A549 (cell line): ENCODE data around the gene MIX23. TPM values are rescaled to one million over a fixed set of nuclear protein-coding genes. Genes with fewer than 3 reads are reported as not detected.

Experiments used
- ATAC-seq, 2 experiments: fragments of 200-7000 bp in 1 of 2; fragments of >200 bp in 1 of 2; cut with Nextera tagmentation in 1 of 2; cut with Tn5 transposase in 1 of 2; 3 replicates each; pipeline versions ENCODE4 v1.8.0 to v1.9.1; 2018 to 2020; ENCODE audit warnings: mild to moderate bottlenecking in 1 of 2, moderate library complexity in 1 of 2
- CTCF ChIA-PET: fragments of 300-600 bp; sonication (Branson Sonifier 250); formaldehyde crosslinking; extraction: SDS; loops from one replicate; lab custom pipeline; 2021; ENCODE audit warnings: antibody characterized with exemption, inconsistent platforms; lab: Yijun Ruan, JAX
- POLR2A ChIA-PET: fragments of 350-600 bp; formaldehyde crosslinking; extraction: SDS; loops from one replicate; lab custom pipeline; 2021; ENCODE audit warnings: antibody characterized with exemption, inconsistent platforms; lab: Yijun Ruan, JAX
- DNase-seq, 2 experiments: peaks; one replicate each; pipeline versions ENCODE4 v3.0.0 to v3.0.0-alpha.2; 2011 to 2016; ENCODE audit warnings: low read depth in 1 of 2, low spot score in 1 of 2
- FAIRE-seq: peaks from 2 replicates; lab custom pipeline; 2011; peaks lifted over from hg19 to GRCh38; lab: Jason Lieb, UNC
- H3K27ac ChIP-seq, 2 experiments: fragments of >200 bp; sonication (Bioruptor Twin); formaldehyde crosslinking; 3 replicates each; pipeline ENCODE4 v1.5.1; 2016 to 2017
- H3K4me1 ChIP-seq: fragments of >200 bp; sonication (Bioruptor Twin); formaldehyde crosslinking; 3 replicates; pipeline ENCODE4 v1.6.1; 2016
- H3K4me2 ChIP-seq: fragments of >200 bp; sonication (Bioruptor Twin); formaldehyde crosslinking; 3 replicates; pipeline ENCODE4 v1.6.1; 2016
- H3K4me3 ChIP-seq: fragments of >200 bp; sonication (Bioruptor Twin); formaldehyde crosslinking; 3 replicates; pipeline ENCODE4 v1.5.1; 2016
- H3K9me3 ChIP-seq: fragments of >200 bp; sonication (Bioruptor Twin); formaldehyde crosslinking; 3 replicates; pipeline ENCODE4 v1.6.1; 2016
- CEBPB ChIP-seq, 2 experiments: fragments of >200 bp in 1 of 2; sonication (Bioruptor Twin) in 1 of 2; formaldehyde crosslinking in 1 of 2; IDR thresholded peaks; 2 replicates each; pipeline ENCODE4 v1.6.1; 2012 to 2016
- CTCF ChIP-seq: fragments of >200 bp; sonication (Bioruptor Twin); formaldehyde crosslinking; IDR thresholded peaks from 3 replicates; pipeline ENCODE4 v1.5.1; 2016
- EHF ChIP-seq: fragments of 250-450 bp; sonication (Bioruptor Pico); IDR thresholded peaks from 2 replicates; pipeline ENCODE4 v1.5.0; 2020; ENCODE audit warnings: mild to moderate bottlenecking
- FOSL2 ChIP-seq, 2 experiments: fragments of 450-650 bp in 1 of 2; fragments of >200 bp in 1 of 2; sonication (Bioruptor Twin) in 1 of 2; formaldehyde crosslinking; IDR thresholded peaks; 2 replicates each; pipeline versions ENCODE4 v1.5.0 to v1.6.1; 2016 to 2020; ENCODE audit warnings: mild to moderate bottlenecking in 1 of 2, moderate library complexity in 1 of 2
- FOXS1 ChIP-seq: fragments of 250-450 bp; sonication (Bioruptor Pico); IDR thresholded peaks from 2 replicates; pipeline ENCODE4 v1.5.0; 2020; ENCODE audit warnings: mild to moderate bottlenecking, moderate library complexity
- GATA3 ChIP-seq: IDR thresholded peaks from 2 replicates; pipeline ENCODE4 v1.6.1; 2012; ENCODE audit warnings: borderline replicate concordance
- HOXA7 ChIP-seq: fragments of 250-450 bp; sonication (Bioruptor Pico); IDR thresholded peaks from 2 replicates; pipeline ENCODE4 v1.5.0; 2020; ENCODE audit warnings: mild to moderate bottlenecking, moderate library complexity
- HOXB5 ChIP-seq: fragments of 250-450 bp; sonication (Bioruptor Pico); IDR thresholded peaks from 2 replicates; pipeline ENCODE4 v1.5.0; 2020; ENCODE audit warnings: mild to moderate bottlenecking, moderate library complexity
- MAZ ChIP-seq: fragments of 150-350 bp; IDR thresholded peaks from 2 replicates; pipeline ENCODE4 v1.6.1; 2014; ENCODE audit warnings: antibody characterized with exemption, low read depth, low read length, borderline replicate concordance
- NPAS2 ChIP-seq: fragments of 250-450 bp; sonication (Bioruptor Pico); IDR thresholded peaks from 2 replicates; pipeline ENCODE4 v1.8.0; 2022; ENCODE audit warnings: mild to moderate bottlenecking, moderate library complexity, borderline replicate concordance
- NR3C1 ChIP-seq: fragments of >200 bp; sonication (Bioruptor Twin); formaldehyde crosslinking; IDR thresholded peaks from 3 replicates; pipeline ENCODE4 v1.6.1; 2017
- POLR2A ChIP-seq: IDR thresholded peaks from 2 replicates; pipeline ENCODE4 v1.6.1; 2012; ENCODE audit warnings: mild to moderate bottlenecking, low read length
- POLR2AphosphoS2 ChIP-seq: conservative IDR thresholded peaks from 2 replicates; pipeline ENCODE4 v1.6.1; 2012; ENCODE audit warnings: low read length, improper control_type of control experiment, inconsistent platforms
- RAD21 ChIP-seq, 2 experiments: fragments of >200 bp in 1 of 2; sonication (Bioruptor Twin) in 1 of 2; formaldehyde crosslinking in 1 of 2; IDR thresholded peaks in 1 of 2; conservative IDR thresholded peaks in 1 of 2; 2 replicates in 1 of 2; 3 replicates in 1 of 2; pipeline ENCODE4 v1.6.1; 2012 to 2018; ENCODE audit warnings: inconsistent platforms in 1 of 2
- RFX5 ChIP-seq: fragments of 450-650 bp; IDR thresholded peaks from 2 replicates; pipeline ENCODE4 v1.7.1; 2014; ENCODE audit warnings: antibody characterized with exemption, mild to moderate bottlenecking, moderate library complexity
- SMC3 ChIP-seq: fragments of >200 bp; sonication (Bioruptor Twin); formaldehyde crosslinking; IDR thresholded peaks from 3 replicates; pipeline ENCODE4 v1.6.1; 2018; ENCODE audit warnings: inconsistent platforms
- SREBF2 ChIP-seq: fragments of 450-650 bp; IDR thresholded peaks from 2 replicates; pipeline ENCODE4 v1.6.1; 2014; ENCODE audit warnings: mild to moderate bottlenecking, moderate library complexity
- TFCP2L1 ChIP-seq: fragments of 250-450 bp; sonication (Bioruptor Pico); IDR thresholded peaks from 2 replicates; pipeline ENCODE4 v1.5.0; 2021; ENCODE audit warnings: mild to moderate bottlenecking
- ZFP36 ChIP-seq: fragments of 450-650 bp; IDR thresholded peaks from 2 replicates; pipeline ENCODE4 v1.6.1; 2014; ENCODE audit warnings: borderline replicate concordance; ENCODE audit not compliant: partially characterized antibody
- ZSCAN20 ChIP-seq: fragments of 250-450 bp; sonication (Bioruptor Pico); IDR thresholded peaks from 2 replicates; pipeline ENCODE4 v1.8.0; 2022; ENCODE audit warnings: mild to moderate bottlenecking, moderate library complexity
- WGBS: methylation state at CpG from one replicate; pipeline ENCODE4 v1.1.6; 2017; ENCODE audit errors: missing lambda C conversion rate; 5-methylcytosine and 5-hydroxymethylcytosine counted together
- polyA plus RNA-seq, 4 experiments: library from polyadenylated mRNA; depleted of rRNA in 3 of 4; stranded (reverse); fragments of >200 nt; fragmentation: RNase III in 1 of 4; extraction: RNeasy Plus Mini Kit Qiagen cat#74134 plus additional on column Dnase treatment in 1 of 4; gene quantifications; 2 replicates in 3 of 4; 3 replicates in 1 of 4; pipeline ENCODE4 v1.2.3, GENCODE V29; 2011 to 2017
- TF ChIP-seq, protein P1 (sequence below): fragments of 250-450 bp; sonication (Bioruptor Pico); IDR thresholded peaks from 2 replicates; pipeline ENCODE4 v1.5.0; 2020; ENCODE audit warnings: low read depth, mild to moderate bottlenecking, moderate library complexity
- TF ChIP-seq, protein P2 (sequence below): fragments of 150-350 bp; IDR thresholded peaks from 2 replicates; pipeline ENCODE4 v1.6.1; 2014; ENCODE audit warnings: low read depth, mild to moderate bottlenecking, low read length
- TF ChIP-seq, protein P3 (sequence below): fragments of >200 bp; sonication (Bioruptor Twin); formaldehyde crosslinking; IDR thresholded peaks from 2 replicates; pipeline ENCODE4 v1.6.1; 2016
- TF ChIP-seq, protein P4 (sequence below): IDR thresholded peaks from 2 replicates; pipeline ENCODE4 v1.6.1; 2012

MIX23 gene
- polyA plus RNA-seq, 2 of the 4 experiments (the other 2 are of a cell fraction) = 51.6 to 54.1 TPM

DNA sequence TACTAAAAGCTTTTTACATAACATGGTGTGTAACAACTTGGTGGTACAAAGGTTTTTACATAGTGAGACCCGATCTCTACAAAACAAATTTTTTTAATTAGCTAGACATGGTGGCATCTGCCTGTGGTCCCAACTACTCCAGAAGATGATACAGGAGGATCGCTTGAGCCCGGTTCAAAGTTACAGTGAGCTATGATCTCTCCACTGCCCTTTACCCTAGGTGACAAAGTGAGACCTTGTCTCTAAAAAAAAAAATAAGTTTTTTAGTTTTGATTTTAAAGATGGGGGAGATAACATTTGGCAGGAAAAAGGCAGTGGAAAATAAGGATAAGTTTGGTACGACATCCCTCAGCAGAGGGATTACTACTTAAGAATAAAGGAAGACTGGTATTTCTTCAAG lies 6.9 kb upstream of the MIX23 start:
- ChIA-PET POLR2A (interaction anchor here (0.7 to 1.1 kb wide), 2 partner anchors 27 to 629 kb away, joined by 3 read pairs; no protein-coding TSS in a partner anchor), CTCF (interaction anchor here (1.1 to 1.3 kb wide), 2 partner anchors 21 to 287 kb away, joined by 3 read pairs; no protein-coding TSS in a partner anchor)
- no peak overlapping the region for H3K27ac ChIP-seq
- ATAC-seq (no peak), FAIRE-seq (no peak), DNase-seq (no peak)
- H3K4me2 ChIP-seq = no peak overlapping the region
- H3K4me1 ChIP-seq = peaks cover 4% of the 10 kb centered on the region; the same call in 1 of the 3 replicates
- H3K4me3 ChIP-seq = no peak overlapping the region
- TF ChIP-seq NR3C1 = no peak
- TF ChIP-seq, protein P1, sequence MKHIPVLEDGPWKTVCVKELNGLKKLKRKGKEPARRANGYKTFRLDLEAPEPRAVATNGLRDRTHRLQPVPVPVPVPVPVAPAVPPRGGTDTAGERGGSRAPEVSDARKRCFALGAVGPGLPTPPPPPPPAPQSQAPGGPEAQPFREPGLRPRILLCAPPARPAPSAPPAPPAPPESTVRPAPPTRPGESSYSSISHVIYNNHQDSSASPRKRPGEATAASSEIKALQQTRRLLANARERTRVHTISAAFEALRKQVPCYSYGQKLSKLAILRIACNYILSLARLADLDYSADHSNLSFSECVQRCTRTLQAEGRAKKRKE (CRISPR knock-in tag) = no peak
- TF ChIP-seq CEBPB (IDR thresholded peaks at IDR 0.05) = no peak
- TF ChIP-seq EHF (CRISPR knock-in tag) = no peak
- TF ChIP-seq TFCP2L1 = no peak
- WGBS = 94% methylated on average over 4 of the region's 4 CpGs
- no peaks in the 10 kb centered on the region for H3K9me3 ChIP-seq

GRCh38 chr3:122389197-122389596 lies 6.2 kb upstream of the MIX23 start:
- peaks cover 7% of the 10 kb centered on the region; the same call in 1 of the 3 replicates for H3K4me1 ChIP-seq
- TF ChIP-seq, protein P2, sequence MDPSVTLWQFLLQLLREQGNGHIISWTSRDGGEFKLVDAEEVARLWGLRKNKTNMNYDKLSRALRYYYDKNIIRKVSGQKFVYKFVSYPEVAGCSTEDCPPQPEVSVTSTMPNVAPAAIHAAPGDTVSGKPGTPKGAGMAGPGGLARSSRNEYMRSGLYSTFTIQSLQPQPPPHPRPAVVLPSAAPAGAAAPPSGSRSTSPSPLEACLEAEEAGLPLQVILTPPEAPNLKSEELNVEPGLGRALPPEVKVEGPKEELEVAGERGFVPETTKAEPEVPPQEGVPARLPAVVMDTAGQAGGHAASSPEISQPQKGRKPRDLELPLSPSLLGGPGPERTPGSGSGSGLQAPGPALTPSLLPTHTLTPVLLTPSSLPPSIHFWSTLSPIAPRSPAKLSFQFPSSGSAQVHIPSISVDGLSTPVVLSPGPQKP = no peak
- TF ChIP-seq ZFP36 (no peak), NPAS2 (CRISPR knock-in tag) (no peak), SMC3 (no peak), GATA3 (no peak), POLR2AphosphoS2 (no peak), FOSL2 (IDR thresholded peaks at IDR 0.05) (no peak), FOSL2 (CRISPR knock-in tag; IDR thresholded peaks at IDR 0.05) (no peak), MAZ (no peak), HOXA7 (CRISPR knock-in tag) (no peak), RAD21 (conservative IDR thresholded peaks at IDR 0.05 in 1 of 2, IDR thresholded peaks at IDR 0.05 in 1 of 2) (no peak), POLR2A (no peak), FOXS1 (no peak), HOXB5 (CRISPR knock-in tag) (no peak), RFX5 (no peak), ZSCAN20 (CRISPR knock-in tag) (no peak), SREBF2 (no peak)
- TF ChIP-seq, protein P3, sequence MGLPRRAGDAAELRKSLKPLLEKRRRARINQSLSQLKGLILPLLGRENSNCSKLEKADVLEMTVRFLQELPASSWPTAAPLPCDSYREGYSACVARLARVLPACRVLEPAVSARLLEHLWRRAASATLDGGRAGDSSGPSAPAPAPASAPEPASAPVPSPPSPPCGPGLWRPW = no peak
- no peak overlapping the region for H3K4me3 ChIP-seq
- H3K4me2 ChIP-seq = no peak overlapping the region
- FAIRE-seq (no peak), DNase-seq (no peak), ATAC-seq (no peak)
- CTCF ChIA-PET = no interaction called here
- no peak overlapping the region for H3K27ac ChIP-seq
- no peaks in the 10 kb centered on the region for H3K9me3 ChIP-seq
- POLR2A ChIA-PET = no interaction called here

DNA sequence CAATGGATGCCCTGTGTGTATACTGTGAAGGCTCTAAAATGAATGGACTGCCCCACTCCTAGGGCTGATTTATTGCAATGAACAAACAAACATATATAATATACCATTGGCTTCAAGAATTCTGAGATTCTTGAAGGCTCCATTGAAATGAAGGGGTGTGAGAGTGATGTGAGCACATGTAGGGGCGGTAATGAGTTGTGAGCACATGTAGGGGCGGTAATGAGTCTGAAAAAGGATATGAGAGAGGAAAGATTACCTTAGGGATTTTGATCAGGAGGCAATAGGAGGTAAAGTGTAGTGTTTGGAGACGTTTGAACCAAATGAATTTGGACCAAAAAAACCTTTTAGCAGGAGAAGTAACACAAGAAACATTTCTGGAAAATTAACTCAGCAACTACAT lies 4.7 kb upstream of the MIX23 start:
- no peak overlapping the region for H3K27ac ChIP-seq
- FAIRE-seq (no peak), DNase-seq (no peak), ATAC-seq (no peak)
- WGBS = 63% methylated on average over 3 of the region's 3 CpGs
- ChIA-PET CTCF (no interaction called here), POLR2A (no interaction called here)
- H3K4me1 ChIP-seq = peaks cover 7% of the 10 kb centered on the region; the same call in 1 of the 3 replicates
- H3K4me2 ChIP-seq = no peak overlapping the region
- no peak overlapping the region for H3K4me3 ChIP-seq
- H3K9me3 ChIP-seq = no peaks in the 10 kb centered on the region
- TF ChIP-seq CTCF (no peak), HOXA7 (CRISPR knock-in tag) (no peak), POLR2AphosphoS2 (no peak), MAZ (no peak)
- TF ChIP-seq, protein P4, sequence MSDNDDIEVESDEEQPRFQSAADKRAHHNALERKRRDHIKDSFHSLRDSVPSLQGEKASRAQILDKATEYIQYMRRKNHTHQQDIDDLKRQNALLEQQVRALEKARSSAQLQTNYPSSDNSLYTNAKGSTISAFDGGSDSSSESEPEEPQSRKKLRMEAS = no peak
